Measurements from ENCODE around the gene NEK7.
"Not testable (repeated sequence)": the region's sequence is repeated elsewhere in the genome, so short reads cannot be mapped to it uniquely, and the experiment has no call there.

NEK7 gene

GRCh38 chr1:198173832-198174231 lies 17.0 kb downstream of the NEK7 start:
- DNase-seq = no peak

DNA sequence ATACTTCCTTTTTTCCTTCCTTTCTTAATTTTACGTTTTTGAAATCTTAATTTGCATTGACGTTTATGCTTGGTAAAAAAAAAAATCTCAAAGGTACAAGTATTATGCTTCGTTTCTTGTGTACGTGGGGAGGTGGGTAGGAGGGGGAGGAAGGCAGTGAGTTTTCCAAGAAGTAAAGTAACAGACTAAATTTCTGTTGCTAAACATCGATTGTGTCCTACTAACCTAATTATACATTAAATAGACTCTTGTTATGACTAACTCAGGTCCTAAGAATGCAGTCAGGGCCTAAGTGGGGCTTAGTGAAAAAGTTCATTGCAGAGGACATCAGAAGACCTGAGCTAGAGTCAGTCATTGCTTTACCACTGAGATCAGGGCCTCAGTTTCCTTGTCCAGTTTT lies 17.5 kb downstream of the NEK7 start:
- no peak for DNase-seq

DNA sequence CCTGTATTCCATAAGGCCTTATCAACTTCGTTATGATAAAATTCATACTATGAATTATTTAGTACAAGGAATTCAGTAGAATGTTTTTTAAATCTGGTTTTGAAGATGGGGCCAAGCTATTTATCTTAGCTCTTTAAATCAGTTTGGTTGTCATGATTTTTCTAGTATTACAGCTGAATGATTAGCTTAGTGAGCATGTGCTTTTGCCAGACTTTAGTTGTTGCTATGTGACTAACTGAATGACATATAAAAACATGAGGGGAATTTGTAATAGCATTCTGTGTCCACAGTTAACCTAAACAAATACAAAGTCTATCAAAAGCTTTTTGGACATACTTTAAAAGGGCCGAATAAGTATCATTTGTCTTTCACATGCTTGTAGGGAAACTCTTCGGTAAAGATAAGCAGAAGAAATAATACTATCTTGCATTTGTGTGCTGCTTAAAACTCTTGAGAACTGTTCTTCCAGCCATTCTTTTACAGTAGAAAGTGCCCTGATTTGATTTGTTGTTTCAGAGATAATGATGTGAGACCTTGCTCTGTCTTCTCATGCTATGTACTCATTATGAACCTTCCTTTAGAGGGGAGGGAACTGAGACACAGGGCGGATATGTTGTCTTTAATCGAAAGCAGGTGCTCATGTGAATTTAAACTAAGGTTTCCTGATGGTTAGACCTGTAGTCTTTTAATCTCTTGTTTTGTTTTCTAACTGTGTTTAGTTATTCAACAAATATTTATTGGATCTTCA lies 18.8 kb downstream of the NEK7 start:
- no peak for DNase-seq

GRCh38 chr1:198176179-198176578 lies 19.4 kb downstream of the NEK7 start:
- DNase-seq = no peak

DNA sequence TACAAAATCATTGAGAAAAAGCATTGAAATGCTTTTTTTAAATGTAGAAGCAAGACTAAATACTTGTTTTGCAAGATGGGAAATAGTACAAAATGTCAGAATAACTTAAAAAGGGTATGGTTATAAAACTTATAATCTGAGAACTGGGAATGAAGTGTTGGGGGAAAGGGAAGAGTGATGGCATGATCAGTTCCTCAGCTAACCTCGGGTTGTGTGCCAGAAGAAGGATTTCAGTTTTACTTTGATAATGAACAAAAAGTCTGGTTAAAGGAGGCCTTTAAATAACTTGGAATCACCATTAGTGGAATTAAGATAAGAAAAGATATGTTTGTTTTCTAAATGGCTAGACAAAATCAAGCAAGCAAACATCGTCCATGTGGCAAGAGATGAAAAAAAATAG lies 20.7 kb downstream of the NEK7 start:
- no peak for DNase-seq

GRCh38 chr1:198178615-198179014 lies 21.8 kb downstream of the NEK7 start:
- DNase-seq = no peak

DNA sequence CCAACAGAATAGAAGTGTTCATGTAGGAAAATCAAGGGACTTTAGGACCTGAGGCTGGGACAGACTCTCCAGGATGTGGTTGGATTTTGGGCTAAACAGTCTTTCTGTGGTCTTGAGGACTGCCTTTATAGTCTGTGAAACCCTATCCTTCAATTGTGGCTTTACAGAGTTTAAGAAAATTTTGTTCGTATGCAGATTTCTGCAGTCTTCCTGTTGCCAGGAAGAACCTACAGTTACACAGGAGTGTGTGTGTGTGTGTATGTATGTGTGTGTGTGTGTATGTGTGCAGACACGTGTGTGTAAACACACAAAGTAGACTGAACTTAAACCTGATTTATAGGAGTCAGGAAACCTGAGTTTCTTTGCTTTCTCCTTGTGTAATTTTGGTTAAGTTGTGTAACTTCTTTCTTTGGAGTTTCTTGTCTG lies 22.8 kb downstream of the NEK7 start:
- DNase-seq = no peak

DNA sequence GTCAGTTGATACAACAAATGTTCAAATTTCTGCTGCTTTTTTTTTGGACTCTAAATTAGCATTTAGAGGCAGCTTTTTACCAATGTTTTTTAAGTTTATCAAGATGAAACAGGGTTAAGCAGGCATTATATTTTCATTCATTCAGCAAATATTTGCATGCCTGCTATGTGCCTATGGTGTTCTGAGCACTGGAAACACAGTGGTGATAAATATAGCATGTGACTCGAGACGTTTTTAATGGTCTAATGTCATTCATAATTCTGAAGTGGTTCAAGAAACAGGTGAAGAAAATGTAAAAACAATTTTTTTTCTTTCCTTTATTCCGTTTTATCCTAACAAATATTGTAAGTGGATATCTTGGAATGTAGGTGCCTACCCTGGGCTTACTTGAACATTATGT lies 26.8 kb downstream of the NEK7 start:
- no peak for DNase-seq

GRCh38 chr1:198184516-198184915 lies 27.7 kb downstream of the NEK7 start:
- DNase-seq = no peak

- no peak for DNase-seq
These were observed 28.3 kb downstream of the NEK7 start for GRCh38 chr1:198185146-198185545.

DNA sequence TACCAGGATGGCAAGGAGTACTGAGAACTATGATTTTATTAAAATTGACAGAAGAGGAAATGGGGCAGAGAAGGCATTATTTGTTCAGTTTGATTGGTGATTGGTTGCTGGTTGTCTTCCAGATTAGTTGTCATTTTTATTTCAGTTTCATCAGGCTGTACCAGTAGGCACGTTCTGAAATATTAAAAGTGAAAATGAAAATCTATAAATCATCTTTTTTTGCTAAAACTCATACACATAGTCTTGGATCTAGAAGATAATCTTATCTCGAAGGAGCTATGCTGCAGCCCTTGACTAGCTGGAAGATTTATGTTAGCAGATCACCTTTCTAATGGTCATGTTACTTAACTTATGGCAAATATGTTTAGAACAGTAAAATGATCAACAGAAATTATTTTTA lies 29.0 kb downstream of the NEK7 start:
- DNase-seq = no peak

GRCh38 chr1:198186916-198187580 lies 30.2 kb downstream of the NEK7 start:
- DNase-seq = no peak

- DNase-seq = no peak
These were observed 31.3 kb downstream of the NEK7 start for GRCh38 chr1:198187973-198188588.

DNA sequence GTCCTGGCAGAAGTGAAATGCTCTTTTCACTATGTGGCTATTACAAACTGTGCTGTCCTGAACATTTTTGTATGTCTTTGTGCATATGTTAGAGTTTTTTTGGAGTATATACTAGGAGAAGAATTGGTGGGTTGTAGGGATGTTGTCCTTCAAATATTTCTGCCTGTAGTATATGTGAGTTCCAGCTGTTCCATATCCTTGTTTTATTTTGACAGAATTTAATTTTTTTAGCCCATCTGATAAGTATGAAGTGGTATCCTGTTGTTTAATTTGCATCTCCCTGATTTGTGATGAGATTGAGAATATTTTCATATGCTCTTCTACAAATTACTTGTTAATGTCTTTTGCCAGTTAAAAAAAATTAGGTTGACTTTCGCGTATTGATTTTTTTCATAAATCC lies 34.3 kb downstream of the NEK7 start:
- DNase-seq = no peak

GRCh38 chr1:198193871-198194270 lies 37.1 kb downstream of the NEK7 start:
- not testable (repeated sequence) for DNase-seq

DNA sequence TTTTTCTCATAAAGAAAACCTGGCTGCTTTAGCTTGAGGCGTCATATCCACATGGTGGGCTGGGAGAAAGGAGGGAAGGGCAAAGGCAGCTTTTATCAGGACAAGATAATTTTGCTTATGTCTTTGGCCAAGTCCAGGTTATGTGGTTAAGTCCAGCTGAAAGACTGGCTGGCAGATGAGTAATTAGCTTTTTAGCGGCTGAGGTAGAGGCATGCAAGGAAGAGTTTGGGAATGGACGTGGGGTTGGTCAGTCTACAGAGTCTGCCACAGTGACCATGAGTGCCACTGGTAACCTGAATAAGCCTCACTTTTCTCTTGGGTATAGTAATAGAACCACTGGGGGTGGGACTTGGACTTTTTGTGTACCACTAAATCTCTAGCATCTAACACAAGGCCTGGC lies 39.8 kb downstream of the NEK7 start:
- DNase-seq = no peak

- no peak for DNase-seq
These were observed 40.5 kb downstream of the NEK7 start for GRCh38 chr1:198197285-198197684.

GRCh38 chr1:198199105-198199504 lies 42.3 kb downstream of the NEK7 start:
- no peak for DNase-seq

DNA sequence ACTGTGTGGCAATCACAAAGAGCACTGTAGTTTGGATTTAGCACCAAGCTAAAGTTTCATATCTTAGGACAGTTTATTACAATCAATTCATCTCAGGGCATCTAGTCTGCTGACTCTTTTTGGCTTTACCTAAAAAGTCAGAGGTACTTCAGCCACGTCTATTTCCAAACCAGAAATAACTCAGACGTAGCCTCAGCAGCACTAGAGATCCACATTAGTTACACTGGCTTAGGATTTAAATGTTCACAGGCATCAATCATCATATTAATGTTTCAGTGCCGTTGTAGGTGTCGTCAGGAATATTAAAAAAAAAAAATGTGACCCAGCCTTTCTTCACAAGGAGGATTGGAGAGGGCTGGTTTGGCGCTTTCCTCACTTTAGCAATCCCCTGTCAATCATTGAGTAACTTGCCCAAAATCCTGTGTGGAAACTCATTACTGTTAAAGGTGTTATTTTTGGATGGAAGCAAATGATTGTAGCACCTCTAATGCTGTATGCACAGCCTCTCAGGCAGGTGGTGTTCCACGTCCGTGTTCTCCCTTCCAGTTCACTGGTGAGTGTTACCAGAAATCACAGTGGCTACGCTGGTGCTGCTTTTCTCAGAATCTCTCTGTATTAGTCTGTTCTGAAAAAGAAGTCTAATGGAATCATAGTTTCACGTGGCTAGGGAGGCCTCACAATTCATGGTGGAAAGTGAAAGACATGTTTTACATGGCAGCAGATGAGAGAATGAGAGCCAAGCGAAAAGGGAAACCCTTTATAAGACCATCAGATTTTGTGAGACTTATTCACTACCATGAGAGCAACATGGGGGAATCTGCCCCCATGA lies 45.4 kb downstream of the NEK7 start:
- no peak for DNase-seq

GRCh38 chr1:198203434-198203833 lies 46.6 kb downstream of the NEK7 start:
- no peak for DNase-seq

- no peak for DNase-seq
These were observed 48.4 kb downstream of the NEK7 start for GRCh38 chr1:198205016-198205684.

GRCh38 chr1:198206292-198206691 lies 49.5 kb downstream of the NEK7 start:
- no peak for DNase-seq

- no peak for DNase-seq
These were observed 54.9 kb downstream of the NEK7 start for GRCh38 chr1:198211696-198212095.
